ENCODE results near the gene TNS3.

Gene TNS3

GRCh38 chr7:47258798-47259197 is 323.1 kb downstream of the TNS3 start:
- no peak for DNase-seq (ENCODE audit: low read depth in 3 of 3)

DNA sequence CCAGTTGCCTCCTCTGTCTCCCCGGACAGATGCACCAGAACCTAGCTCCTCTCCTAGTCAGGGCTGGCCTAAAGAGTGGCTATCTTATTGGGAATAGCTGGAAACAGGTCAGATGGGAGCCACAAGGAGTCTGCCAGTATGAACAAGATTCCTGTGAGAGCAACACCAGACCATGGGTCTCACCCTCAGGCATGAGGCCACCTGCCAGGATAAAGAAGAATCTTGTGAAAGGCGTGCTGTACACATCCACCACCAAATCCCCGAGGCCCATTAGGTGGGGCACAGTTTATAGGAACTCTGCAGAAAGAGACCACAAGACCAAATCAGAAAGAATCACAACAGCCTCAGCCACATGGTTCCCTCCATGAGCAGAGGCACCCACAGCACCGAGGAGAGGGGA is 325.9 kb downstream of the TNS3 start:
- DNase-seq (ENCODE audit: low read depth in 3 of 3), result no peak

DNA sequence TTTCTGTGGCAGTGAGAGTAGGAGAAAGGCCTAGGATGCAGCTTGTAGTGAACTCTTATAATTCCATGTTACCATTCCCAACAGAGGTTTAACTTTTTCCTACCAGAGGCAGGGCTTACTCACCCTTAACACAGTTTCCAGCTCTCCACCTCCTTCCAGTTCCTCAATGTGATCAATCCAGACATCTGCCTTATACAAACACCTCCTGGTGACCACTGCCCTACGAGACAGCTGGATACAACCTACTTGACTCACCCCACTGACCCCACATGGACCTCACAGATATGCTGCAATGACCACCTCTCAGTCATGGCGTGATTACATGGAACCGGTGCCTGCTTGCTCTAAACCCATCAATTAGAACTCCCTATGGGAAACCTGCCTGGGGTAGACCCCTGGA is 326.5 kb downstream of the TNS3 start:
- no peak for DNase-seq (ENCODE audit: low read depth in 3 of 3)

GRCh38 chr7:47255007-47255406 is 326.9 kb downstream of the TNS3 start:
- no peak for DNase-seq (ENCODE audit: low read depth in 3 of 3)

- peak in 2 of 3 experiments; percentile 29 to 37 for DNase-seq (ENCODE audit: low read depth in 3 of 3)
These were observed 327.6 kb downstream of the TNS3 start for GRCh38 chr7:47254081-47254977.

DNA sequence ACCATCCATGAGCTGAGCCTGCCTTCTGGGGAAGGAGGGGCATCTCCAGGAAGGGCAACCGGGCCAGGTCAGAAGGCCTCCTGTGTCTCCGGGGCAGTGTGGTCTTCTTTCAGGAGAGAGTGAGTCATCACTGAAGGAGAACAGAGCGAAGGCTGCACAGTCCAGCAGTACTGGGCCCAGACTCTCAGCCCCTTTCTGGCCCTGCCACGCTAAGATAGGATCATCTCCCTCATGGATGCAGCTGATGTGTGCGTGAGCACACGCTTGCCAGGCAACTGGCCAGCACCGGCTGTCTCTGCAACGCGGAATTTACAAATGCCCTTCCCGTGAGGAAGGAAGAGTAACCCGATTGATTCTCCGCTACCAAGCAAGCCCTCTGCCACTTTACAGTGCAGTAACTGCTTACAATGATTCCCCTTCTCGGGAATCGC is 328.2 kb downstream of the TNS3 start:
- no peak for DNase-seq (ENCODE audit: low read depth in 3 of 3)

- no peak for DNase-seq (ENCODE audit: low read depth in 3 of 3)
These were observed 329.2 kb downstream of the TNS3 start for GRCh38 chr7:47252675-47253074.

GRCh38 chr7:47249361-47249760 is 332.6 kb downstream of the TNS3 start:
- DNase-seq (ENCODE audit: low read depth in 3 of 3), result no peak

- DNase-seq (ENCODE audit: low read depth in 3 of 3), result no peak
These were observed 333.1 kb downstream of the TNS3 start for GRCh38 chr7:47248797-47249196.

GRCh38 chr7:47247132-47247531 is 334.8 kb downstream of the TNS3 start:
- DNase-seq (ENCODE audit: low read depth in 3 of 3), result no peak

GRCh38 chr7:47244692-47245091 is 337.2 kb downstream of the TNS3 start:
- no peak for DNase-seq (ENCODE audit: low read depth in 3 of 3)

DNA sequence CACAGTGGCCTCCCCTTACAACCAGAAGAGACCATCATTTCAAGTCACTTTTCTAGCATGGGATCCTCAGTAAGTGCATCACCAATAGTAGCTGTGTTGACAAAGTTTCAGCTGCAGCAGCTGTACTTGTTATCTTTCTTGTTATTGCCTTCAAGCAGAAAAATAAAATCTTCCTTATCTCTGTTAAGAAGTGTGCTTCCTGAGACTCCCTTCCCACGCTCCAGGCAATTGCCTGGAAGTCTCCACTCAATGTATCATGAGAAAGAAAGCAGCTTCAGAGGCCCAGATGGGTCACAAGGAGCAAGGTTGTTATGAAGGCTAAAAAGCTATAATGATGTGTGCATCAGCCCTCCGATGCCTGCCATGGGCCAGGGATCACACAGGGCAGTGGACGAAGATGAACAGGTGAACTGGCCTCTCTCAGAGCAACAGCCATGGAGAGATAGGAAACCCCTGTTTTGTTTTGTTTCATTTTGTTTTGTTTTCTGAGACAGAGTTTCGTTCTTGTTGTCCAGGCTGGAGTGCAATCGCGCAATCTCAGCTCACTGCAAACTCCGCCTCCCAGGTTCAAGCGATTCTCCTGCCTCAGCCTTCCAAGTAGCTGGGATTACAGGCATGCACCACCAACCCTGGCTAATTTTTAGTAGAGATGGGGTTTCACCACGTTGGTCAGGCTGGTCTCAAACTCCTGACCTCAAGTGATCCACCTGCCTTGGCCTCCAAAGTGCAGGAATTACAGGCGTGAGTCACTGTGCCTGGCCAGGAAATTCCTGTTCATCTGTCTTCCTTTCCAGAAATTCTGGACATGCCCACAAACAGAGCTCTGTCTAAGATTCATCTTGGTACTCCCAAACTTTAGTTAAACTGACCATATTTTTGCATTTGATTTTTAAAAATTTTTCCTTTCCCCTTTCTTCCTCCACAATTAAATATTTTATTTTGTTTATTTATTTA is 340.5 kb downstream of the TNS3 start:
- DNase-seq (ENCODE audit: low read depth in 3 of 3), result no peak

- DNase-seq (ENCODE audit: low read depth in 3 of 3), result no peak
These were observed 341.9 kb downstream of the TNS3 start for GRCh38 chr7:47239931-47240421.

GRCh38 chr7:47239034-47239433 is 342.9 kb downstream of the TNS3 start:
- no peak for DNase-seq (ENCODE audit: low read depth in 3 of 3)

- DNase-seq (ENCODE audit: low read depth in 3 of 3), result no peak
These were observed 345.3 kb downstream of the TNS3 start for GRCh38 chr7:47236480-47237129.

- no peak for DNase-seq (ENCODE audit: low read depth in 3 of 3)
These were observed 347.9 kb downstream of the TNS3 start for GRCh38 chr7:47233996-47234395.

DNA sequence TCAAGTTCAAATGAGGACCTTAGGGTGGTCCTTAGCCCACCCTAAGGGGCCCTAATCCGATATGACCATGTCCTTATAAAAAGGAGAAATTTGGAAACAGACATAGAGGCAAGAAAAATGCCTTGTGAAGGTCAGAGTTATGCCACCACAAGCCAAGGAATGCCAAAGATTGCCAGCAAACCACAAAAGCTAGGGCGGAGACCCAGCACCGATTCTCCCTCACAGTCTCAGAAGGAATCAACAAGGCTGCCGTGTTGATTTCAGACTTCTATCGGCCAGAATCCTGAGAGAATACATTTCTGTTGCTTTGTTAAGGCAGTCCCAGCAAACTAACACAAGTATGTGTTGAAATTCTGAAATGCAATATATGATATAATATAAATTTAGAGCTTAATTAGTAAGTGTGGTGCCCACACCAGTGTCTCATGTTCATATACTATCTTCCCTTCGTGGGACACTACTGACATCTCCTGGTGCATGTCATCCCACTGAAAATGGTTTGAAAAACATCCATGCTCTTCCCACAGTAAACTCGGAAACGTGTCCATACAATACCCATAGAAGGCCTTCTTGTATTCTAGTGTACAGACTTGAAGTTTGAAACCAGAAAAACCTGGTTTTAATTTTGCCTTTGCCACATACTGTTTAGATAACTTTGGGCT is 349.0 kb downstream of the TNS3 start:
- DNase-seq (ENCODE audit: low read depth in 3 of 3), result no peak

DNA sequence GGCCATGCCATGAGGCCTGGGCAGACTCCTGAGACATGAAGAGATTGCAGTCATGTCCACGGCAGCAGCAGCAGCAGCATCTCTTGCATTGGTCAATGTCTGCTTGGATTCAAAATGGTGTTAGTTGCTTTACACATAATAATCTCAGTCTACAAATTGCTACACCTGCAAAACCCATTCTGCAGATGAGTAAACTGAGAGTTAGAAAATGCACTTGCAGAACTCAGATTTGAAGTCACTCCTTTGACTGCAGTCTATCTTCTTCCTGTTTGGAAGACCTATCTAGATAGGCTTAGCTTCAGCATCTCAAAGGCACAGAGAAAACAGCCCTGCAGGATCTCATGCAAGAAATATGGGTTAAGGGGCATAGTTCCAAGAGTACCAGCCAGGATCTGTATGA is 350.3 kb downstream of the TNS3 start:
- DNase-seq (ENCODE audit: low read depth in 3 of 3), result no peak

DNA sequence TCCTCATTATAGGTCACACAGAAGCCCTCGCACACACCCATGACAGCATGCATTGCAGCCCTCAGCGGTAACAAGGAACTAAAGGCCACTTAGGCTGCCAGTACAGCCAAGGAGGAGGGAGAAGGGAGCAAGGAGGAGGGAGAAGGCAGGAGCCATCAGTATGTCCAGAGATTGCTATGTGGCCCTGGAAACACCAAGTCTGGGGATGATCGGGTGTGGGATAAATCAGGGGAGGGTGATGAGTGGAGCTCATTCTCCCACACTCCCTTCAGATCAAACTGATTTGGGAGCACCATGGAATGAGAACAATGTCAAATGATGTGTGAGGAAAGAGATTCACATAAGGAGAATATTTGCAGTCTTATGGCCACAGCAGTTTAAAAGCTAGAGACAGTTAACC is 350.9 kb downstream of the TNS3 start:
- DNase-seq (ENCODE audit: low read depth in 3 of 3), result no peak

DNA sequence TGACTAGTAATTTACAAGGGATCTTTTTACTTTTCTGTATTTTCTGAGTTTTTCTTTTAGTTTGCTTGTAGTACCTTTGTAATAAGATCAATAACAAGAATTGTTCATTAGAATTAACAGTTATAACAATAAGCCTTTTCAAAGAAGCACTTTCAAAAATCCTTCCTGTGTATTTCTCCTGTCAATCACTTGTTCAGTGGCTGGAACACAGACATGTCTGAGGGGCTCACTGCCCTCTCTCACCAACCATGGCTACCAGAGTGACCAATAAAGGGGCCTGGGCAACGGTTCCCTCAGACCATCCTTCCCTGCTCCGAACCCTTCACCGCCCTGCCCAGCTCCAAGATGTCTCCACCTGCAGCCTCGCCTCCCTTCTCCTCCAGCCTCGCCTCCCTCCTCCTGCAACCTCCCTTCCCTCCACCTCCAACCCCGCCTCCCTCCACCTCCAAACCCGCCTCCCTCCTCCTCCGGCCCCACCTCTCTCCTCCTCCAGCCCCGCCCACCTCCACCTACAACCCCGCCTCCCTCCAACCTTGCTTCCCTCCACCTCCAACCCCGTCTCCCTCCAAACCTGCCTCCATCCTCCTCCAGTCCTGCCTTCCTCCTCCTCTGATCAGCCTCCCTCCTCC is 353.4 kb downstream of the TNS3 start:
- DNase-seq (ENCODE audit: low read depth in 3 of 3), result no peak

GRCh38 chr7:47227762-47228177 is 354.1 kb downstream of the TNS3 start:
- no peak for DNase-seq (ENCODE audit: low read depth in 3 of 3)

Measured in stimulated activated CD4-positive, alpha-beta T cell treated with anti-CD3 and anti-CD28 coated beads, TNF-alpha, amount 100 ng/mL, for 24 hours (primary cell).